Activated T-helper 2 cell treated with anti-CD3 and anti-CD28 coated beads, Interferon-gamma antibody, Interleukin-2, Interleukin-4, amounts not matched to agents 10 μg/mL and 5 μg/mL and 100 μg/mL, durations not matched to agents 14 hours and 24 hours and 36 hours (primary cell): Measurements from ENCODE around the gene UVSSA. TPM values are rescaled to one million over a fixed set of nuclear protein-coding genes. Genes with fewer than 3 reads are reported as not detected.
A peak's percentile ranks its signal among the peaks of the same experiment; 100 is the strongest.

Experiments used
- DNase-seq: peaks from one replicate; pipeline ENCODE4 v3.0.0; 2021; ENCODE audit warnings: low spot score
- H3K27ac Mint-ChIP-seq: one replicate; pipeline ENCODE4 v1.8.0; 2021; ENCODE audit warnings: mixed read lengths
- H3K27me3 Mint-ChIP-seq: one replicate; pipeline ENCODE4 v1.8.0; 2021; ENCODE audit warnings: low read depth, mixed read lengths
- H3K36me3 Mint-ChIP-seq: one replicate; pipeline ENCODE4 v1.8.0; 2021; ENCODE audit warnings: low read depth, mixed read lengths
- H3K4me1 Mint-ChIP-seq: one replicate; pipeline ENCODE4 v1.8.0; 2021; ENCODE audit warnings: low read depth, mixed read lengths
- H3K4me3 Mint-ChIP-seq: one replicate; pipeline ENCODE4 v1.8.0; 2021; ENCODE audit warnings: low read depth, mild to moderate bottlenecking, moderate library complexity, mixed read lengths
- H3K9me3 Mint-ChIP-seq: one replicate; pipeline ENCODE4 v1.8.0; 2021; ENCODE audit warnings: mixed read lengths
- intact Hi-C: fragments of 100-400 bp; cut with micrococcal nuclease; formaldehyde crosslinking; loops from one replicate; pipeline ENCODE4 v1.15.1; 2023
- total RNA-seq: library from RNA; stranded (reverse); gene quantifications from 2 replicates; pipeline ENCODE4 v1.2.3, GENCODE V29; 2022

Gene UVSSA
- total RNA-seq, 1 donor from 2014 or later, result 23.5 TPM

DNA sequence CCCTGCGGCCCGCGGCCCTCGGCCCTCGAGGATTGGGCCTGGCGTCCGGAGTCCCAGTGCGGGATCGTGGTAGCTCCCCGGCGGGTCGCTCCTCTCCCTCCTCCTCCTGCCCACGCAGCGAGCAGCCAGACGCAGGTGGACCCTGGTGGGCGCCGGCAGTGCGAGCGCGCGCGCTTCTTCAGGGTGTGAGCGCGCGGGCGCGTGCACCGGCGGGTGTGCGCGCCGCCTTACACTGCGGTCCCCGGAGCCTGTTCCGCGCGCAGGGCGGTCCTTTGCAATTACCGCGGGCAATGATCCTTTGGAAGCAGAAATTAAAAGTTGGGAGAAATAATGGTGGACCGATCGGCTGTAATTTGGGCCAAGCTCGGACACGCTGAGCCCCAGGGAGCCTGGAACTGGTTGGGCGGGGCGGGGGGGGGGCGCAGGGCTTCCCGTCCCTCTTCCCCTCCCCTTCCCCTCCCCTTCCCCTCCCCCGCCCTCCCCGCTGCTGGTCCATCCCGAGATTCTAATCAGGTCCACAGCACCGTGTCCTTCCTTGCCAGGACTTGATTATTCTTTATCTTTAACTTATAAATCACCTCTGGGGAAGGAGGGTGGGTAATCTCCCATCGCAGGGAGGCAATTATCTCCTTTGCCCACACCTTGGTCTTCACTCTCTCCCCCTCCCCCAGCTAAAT, 60.8 kb downstream of the UVSSA start:
- no peak overlapping the region for H3K27ac Mint-ChIP-seq
- no peaks in the 10 kb centered on the region for H3K4me1 Mint-ChIP-seq
- peaks cover 6% of the 10 kb centered on the region for H3K36me3 Mint-ChIP-seq
- H3K4me3 Mint-ChIP-seq, result no peak overlapping the region
- H3K27me3 Mint-ChIP-seq, result peaks cover 21% of the 10 kb centered on the region
- intact Hi-C loops, result no loop called here
- no peak for DNase-seq
- peaks cover 3% of the 10 kb centered on the region for H3K9me3 Mint-ChIP-seq

GRCh38 chr4:1408418-1408817, 61.4 kb downstream of the UVSSA start:
- peak overlapping the region; percentile 72 for H3K27ac Mint-ChIP-seq
- no peak overlapping the region for H3K4me3 Mint-ChIP-seq
- peaks cover 6% of the 10 kb centered on the region for H3K36me3 Mint-ChIP-seq
- peaks cover 21% of the 10 kb centered on the region for H3K27me3 Mint-ChIP-seq
- H3K4me1 Mint-ChIP-seq, result no peaks in the 10 kb centered on the region
- H3K9me3 Mint-ChIP-seq, result peaks cover 3% of the 10 kb centered on the region
- intact Hi-C loops, result no loop called here
- DNase-seq, result no peak

GRCh38 chr4:1409079-1409478, 62.1 kb downstream of the UVSSA start:
- Mint-ChIP-seq H3K4me1 (no peaks in the 10 kb centered on the region), H3K27ac (no peak overlapping the region), H3K27me3 (peaks cover 23% of the 10 kb centered on the region), H3K36me3 (peaks cover 6% of the 10 kb centered on the region), H3K4me3 (no peak overlapping the region), H3K9me3 (peaks cover 3% of the 10 kb centered on the region)
- intact Hi-C loops, result no loop called here
- DNase-seq, result no peak

- peaks cover 3% of the 10 kb centered on the region for H3K9me3 Mint-ChIP-seq
- H3K36me3 Mint-ChIP-seq, result peaks cover 6% of the 10 kb centered on the region
- H3K4me3 Mint-ChIP-seq, result no peak overlapping the region
- H3K27me3 Mint-ChIP-seq, result peaks cover 23% of the 10 kb centered on the region
- no peak for DNase-seq
- no peak overlapping the region for H3K27ac Mint-ChIP-seq
- intact Hi-C loops, result no loop called here
- H3K4me1 Mint-ChIP-seq, result no peaks in the 10 kb centered on the region
Measured at GRCh38 chr4:1409491-1410425, 62.8 kb downstream of the UVSSA start.

- peaks cover 22% of the 10 kb centered on the region for H3K27me3 Mint-ChIP-seq
- H3K9me3 Mint-ChIP-seq, result no peaks in the 10 kb centered on the region
- H3K27ac Mint-ChIP-seq, result no peak overlapping the region
- peak; percentile 40 for DNase-seq
- peaks cover 6% of the 10 kb centered on the region for H3K36me3 Mint-ChIP-seq
- H3K4me1 Mint-ChIP-seq, result no peaks in the 10 kb centered on the region
- intact Hi-C loops, result no loop called here
- H3K4me3 Mint-ChIP-seq, result no peak overlapping the region
Measured at GRCh38 chr4:1410491-1411325, 63.7 kb downstream of the UVSSA start.

GRCh38 chr4:1411436-1412375, 64.7 kb downstream of the UVSSA start:
- Mint-ChIP-seq H3K36me3 (peaks cover 6% of the 10 kb centered on the region), H3K27ac (no peak overlapping the region), H3K9me3 (no peaks in the 10 kb centered on the region), H3K4me1 (no peaks in the 10 kb centered on the region), H3K27me3 (peaks cover 26% of the 10 kb centered on the region), H3K4me3 (no peak overlapping the region)
- DNase-seq, result no peak
- intact Hi-C loops, result no loop called here

GRCh38 chr4:1412376-1413203, 65.6 kb downstream of the UVSSA start:
- no peak for DNase-seq
- H3K36me3 Mint-ChIP-seq, result peaks cover 6% of the 10 kb centered on the region

DNA sequence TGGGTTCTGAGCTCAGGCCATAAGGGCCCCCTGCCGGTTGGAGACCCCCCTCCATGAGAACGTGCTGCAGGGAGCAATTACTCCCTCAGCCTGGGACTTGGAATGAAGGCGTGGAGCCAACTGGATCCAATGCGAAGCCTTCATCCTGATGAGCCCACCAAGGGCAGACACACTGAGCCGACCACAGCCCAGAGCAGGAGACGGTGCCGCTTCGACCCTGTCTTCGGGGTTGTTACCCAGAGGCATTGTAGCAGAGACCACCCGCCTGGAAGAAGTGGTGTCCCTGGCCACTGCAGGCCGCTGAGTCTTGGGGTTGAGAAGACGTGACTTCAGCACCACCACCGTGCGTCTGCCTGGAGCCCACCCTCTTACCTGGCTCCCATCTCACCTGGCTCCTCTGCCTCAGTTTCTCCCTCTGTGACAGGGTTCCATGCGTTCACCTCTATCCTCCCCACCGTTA, 66.2 kb downstream of the UVSSA start:
- Mint-ChIP-seq H3K27me3 (peaks cover 20% of the 10 kb centered on the region), H3K36me3 (peaks cover 4% of the 10 kb centered on the region), H3K4me1 (no peaks in the 10 kb centered on the region), H3K4me3 (no peak overlapping the region), H3K27ac (no peak overlapping the region), H3K9me3 (no peaks in the 10 kb centered on the region)
- intact Hi-C loops, result no loop called here
- no peak for DNase-seq

More at GRCh38 chr4:1412376-1413203, 65.6 kb downstream of the UVSSA start:
- H3K27me3 Mint-ChIP-seq, result peaks cover 23% of the 10 kb centered on the region
- H3K4me1 Mint-ChIP-seq, result no peaks in the 10 kb centered on the region
- no peak overlapping the region for H3K27ac Mint-ChIP-seq
- H3K4me3 Mint-ChIP-seq, result no peak overlapping the region
- intact Hi-C loops, result no loop called here
- no peaks in the 10 kb centered on the region for H3K9me3 Mint-ChIP-seq

DNA sequence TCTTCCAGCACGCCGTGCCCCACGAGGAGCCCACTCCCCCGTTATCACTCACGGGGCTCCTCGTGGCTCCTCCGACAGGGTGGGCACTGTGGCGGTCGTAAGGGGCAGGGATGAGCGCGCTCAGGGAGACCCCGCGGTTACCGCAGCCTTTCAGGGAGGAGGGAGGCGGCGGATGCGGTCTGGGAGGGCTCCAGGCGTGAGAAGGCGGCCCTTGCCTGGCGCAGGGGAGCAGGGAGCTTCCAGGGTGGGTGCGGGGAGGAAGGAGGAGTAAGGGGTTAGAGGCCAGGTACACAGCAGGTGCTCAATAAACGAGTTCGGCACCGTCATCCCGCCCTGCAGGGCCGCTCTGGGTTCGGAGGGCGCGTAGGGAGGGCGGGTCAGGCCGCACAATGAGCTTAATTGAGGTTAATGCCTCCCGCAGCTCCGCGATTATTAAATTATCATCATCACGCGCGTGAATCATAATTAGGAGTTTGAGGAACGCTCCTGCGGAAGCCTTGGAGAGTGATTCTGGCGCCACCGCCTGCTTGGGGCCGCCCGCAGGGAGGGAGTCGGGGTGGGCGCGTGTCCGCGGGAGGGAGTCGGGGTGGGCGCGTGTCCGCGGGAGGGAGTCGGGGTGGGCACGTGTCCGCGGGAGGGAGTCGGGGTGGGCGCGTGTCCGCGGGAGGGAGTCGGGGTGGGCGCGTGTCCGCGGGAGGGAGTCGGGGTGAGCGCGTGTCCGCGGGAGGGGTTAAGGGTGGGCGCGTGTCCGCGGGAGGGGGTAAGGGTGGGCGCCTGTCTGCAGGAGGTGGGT, 66.9 kb downstream of the UVSSA start:
- Mint-ChIP-seq H3K4me1 (no peaks in the 10 kb centered on the region), H3K4me3 (no peak overlapping the region), H3K36me3 (no peaks in the 10 kb centered on the region), H3K27ac (no peak overlapping the region), H3K27me3 (peaks cover 14% of the 10 kb centered on the region), H3K9me3 (no peaks in the 10 kb centered on the region)
- intact Hi-C loops, result no loop called here
- DNase-seq, result no peak

GRCh38 chr4:1414831-1415680, 68.0 kb downstream of the UVSSA start:
- Mint-ChIP-seq H3K36me3 (no peaks in the 10 kb centered on the region), H3K27me3 (peaks cover 12% of the 10 kb centered on the region), H3K9me3 (no peaks in the 10 kb centered on the region), H3K27ac (no peak overlapping the region), H3K4me1 (no peaks in the 10 kb centered on the region), H3K4me3 (no peak overlapping the region)
- no peak for DNase-seq
- intact Hi-C loops, result no loop called here
